Progenitor cell of endocrine pancreas (in vitro differentiated cells): ENCODE results near the gene CNPY2. TPM values are rescaled to one million over a fixed set of nuclear protein-coding genes. Genes with fewer than 3 reads are reported as not detected.
"Not testable (repeated sequence)": the region's sequence is repeated elsewhere in the genome, so short reads cannot be mapped to it uniquely, and the experiment has no call there.

Experiments
- DNase-seq: peaks from one replicate; pipeline ENCODE4 v3.0.0; 2021; ENCODE audit warnings: low spot score; ENCODE audit not compliant: unreplicated experiment
- H3K27ac Mint-ChIP-seq: 2 replicates; pipeline ENCODE4 v1.8.0; 2021; ENCODE audit warnings: mild to moderate bottlenecking, moderate library complexity, mixed read lengths
- H3K27me3 Mint-ChIP-seq: 2 replicates; pipeline ENCODE4 v1.8.0; 2021; ENCODE audit warnings: mixed read lengths
- H3K36me3 Mint-ChIP-seq: 2 replicates; pipeline ENCODE4 v1.8.0; 2022; ENCODE audit warnings: mixed read lengths; ENCODE audit not compliant: insufficient read depth
- H3K4me1 Mint-ChIP-seq: 2 replicates; pipeline ENCODE4 v1.8.0; 2021; ENCODE audit warnings: low read depth, mixed read lengths
- H3K4me3 Mint-ChIP-seq: 2 replicates; pipeline ENCODE4 v1.8.0; 2021; ENCODE audit warnings: low read depth, mild to moderate bottlenecking, moderate library complexity, mixed read lengths
- H3K9me3 Mint-ChIP-seq: 2 replicates; pipeline ENCODE4 v1.8.0; 2021; ENCODE audit warnings: low read depth, mixed read lengths
- CTCF ChIP-seq: fragments of 200-600 bp; sonication (generic); IDR thresholded peaks from one replicate; pipeline ENCODE4 v1.5.0; 2021; ENCODE audit warnings: antibody characterized with exemption, mild to moderate bottlenecking; ENCODE audit not compliant: unreplicated experiment
- total RNA-seq: library from RNA; stranded (reverse); gene quantifications from 2 replicates; pipeline ENCODE4 v1.2.1, GENCODE V29; 2021

Gene CNPY2
- total RNA-seq, 1 donor from 2014 or later = 230 TPM

GRCh38 chr12:56297400-56297799 lies 18.4 kb downstream of the CNPY2 start:
- Mint-ChIP-seq H3K4me1 (peaks cover 20% of the 10 kb centered on the region), H3K27ac (no peak overlapping the region), H3K9me3 (no peaks in the 10 kb centered on the region), H3K4me3 (peak overlapping the region; percentile 24), H3K36me3 (peaks cover 5% of the 10 kb centered on the region), H3K27me3 (no peaks in the 10 kb centered on the region)
- no peak for DNase-seq
- no peak for TF ChIP-seq CTCF

GRCh38 chr12:56296295-56296694 lies 19.5 kb downstream of the CNPY2 start:
- TF ChIP-seq CTCF = no peak
- Mint-ChIP-seq H3K9me3 (no peaks in the 10 kb centered on the region), H3K27me3 (no peaks in the 10 kb centered on the region), H3K4me3 (no peak overlapping the region), H3K36me3 (peaks cover 5% of the 10 kb centered on the region), H3K27ac (no peak overlapping the region), H3K4me1 (peaks cover 18% of the 10 kb centered on the region)
- DNase-seq = no peak

GRCh38 chr12:56293795-56294194 lies 22.0 kb downstream of the CNPY2 start:
- Mint-ChIP-seq H3K4me3 (no peak overlapping the region), H3K4me1 (peaks cover 4% of the 10 kb centered on the region), H3K27ac (no peak overlapping the region), H3K9me3 (no peaks in the 10 kb centered on the region), H3K36me3 (peaks cover 6% of the 10 kb centered on the region), H3K27me3 (no peaks in the 10 kb centered on the region)
- no peak for DNase-seq
- no peak for TF ChIP-seq CTCF

- Mint-ChIP-seq H3K27me3 (no peaks in the 10 kb centered on the region), H3K4me1 (peaks cover 3% of the 10 kb centered on the region), H3K27ac (no peak overlapping the region), H3K36me3 (peaks cover 10% of the 10 kb centered on the region), H3K4me3 (no peak overlapping the region), H3K9me3 (no peaks in the 10 kb centered on the region)
- TF ChIP-seq CTCF = no peak
- DNase-seq = no peak
Observed at GRCh38 chr12:56288705-56289387, 26.9 kb downstream of the CNPY2 start.

- Mint-ChIP-seq H3K4me3 (no peak overlapping the region), H3K27me3 (no peaks in the 10 kb centered on the region), H3K9me3 (no peaks in the 10 kb centered on the region), H3K27ac (no peak overlapping the region), H3K4me1 (peaks cover 3% of the 10 kb centered on the region), H3K36me3 (peaks cover 21% of the 10 kb centered on the region)
- TF ChIP-seq CTCF = no peak
- DNase-seq = no peak
Observed at GRCh38 chr12:56286044-56286830, 29.6 kb downstream of the CNPY2 start.

GRCh38 chr12:56284263-56284662 lies 31.5 kb downstream of the CNPY2 start:
- H3K4me3 Mint-ChIP-seq, H3K27ac Mint-ChIP-seq, DNase-seq, H3K4me1 Mint-ChIP-seq, H3K9me3 Mint-ChIP-seq, H3K27me3 Mint-ChIP-seq: not testable (repeated sequence)
- peaks cover 23% of the 10 kb centered on the region for H3K36me3 Mint-ChIP-seq
